ENCODE results near the gene WDR7.
A peak's percentile ranks its signal among the peaks of the same experiment; 100 is the strongest.

Gene WDR7

GRCh38 chr18:56901919-56902318 lies 250.8 kb downstream of the WDR7 start:
- Histone ChIP-seq H2BK120ac (ENCODE audit: low read depth, low read length) (no peak overlapping the region), H3K27ac (ENCODE audit: low read length, poor library complexity, severe bottlenecking) (peak overlapping the region; percentile 7), H3K9me3 (ENCODE audit: control insufficient read depth, low read length) (no peaks in the 10 kb centered on the region), H4K8ac (ENCODE audit: low read length) (no peak overlapping the region), H4K91ac (ENCODE audit: low read length) (no peak overlapping the region), H2BK15ac (ENCODE audit: low read depth, poor library complexity, severe bottlenecking) (no peak overlapping the region), H3K27me3 (ENCODE audit: control insufficient read depth in 1 of 2, insufficient read depth in 1 of 2, low read length in 2 of 2) (no peaks in the 10 kb centered on the region), H3K9ac (ENCODE audit: low read length) (no peak overlapping the region), H2BK5ac (ENCODE audit: low read depth, low read length, poor library complexity, severe bottlenecking) (no peak overlapping the region), H3K4me2 (ENCODE audit: low read length, poor library complexity, severe bottlenecking) (no peak overlapping the region), H2AFZ (ENCODE audit: low read depth, low read length) (no peak overlapping the region), H3K23ac (ENCODE audit: low read length in 2 of 2) (no peak overlapping the region), H3K4me1 (ENCODE audit: control insufficient read depth, insufficient read depth, low read depth, low read length) (peaks cover 6% of the 10 kb centered on the region), H2BK12ac (ENCODE audit: low read length in 2 of 2) (no peak overlapping the region), H3K4me3 (ENCODE audit: insufficient read depth in 1 of 2, low read depth in 1 of 2, low read length in 2 of 2) (no peak overlapping the region), H3K4ac (ENCODE audit: low read depth in 1 of 2, low read length in 2 of 2) (no peak overlapping the region), H3K18ac (ENCODE audit: low read depth in 1 of 2, low read length in 2 of 2) (no peak overlapping the region), H2AK5ac (ENCODE audit: low read length, severe bottlenecking) (peak overlapping the region; percentile 40), H3K79me1 (replicated peaks; ENCODE audit: low read length, poor library complexity, severe bottlenecking) (no peaks in the 10 kb centered on the region), H3K36me3 (ENCODE audit: control insufficient read depth in 1 of 2, insufficient read depth in 2 of 2, low read depth in 1 of 2, low read length in 2 of 2) (no peaks in the 10 kb centered on the region), H3K14ac (ENCODE audit: low read length in 2 of 2) (no peak overlapping the region)
- WGBS: 100% methylated on average over 2 of the region's 2 CpGs
- DNase-seq: no peak

DNA sequence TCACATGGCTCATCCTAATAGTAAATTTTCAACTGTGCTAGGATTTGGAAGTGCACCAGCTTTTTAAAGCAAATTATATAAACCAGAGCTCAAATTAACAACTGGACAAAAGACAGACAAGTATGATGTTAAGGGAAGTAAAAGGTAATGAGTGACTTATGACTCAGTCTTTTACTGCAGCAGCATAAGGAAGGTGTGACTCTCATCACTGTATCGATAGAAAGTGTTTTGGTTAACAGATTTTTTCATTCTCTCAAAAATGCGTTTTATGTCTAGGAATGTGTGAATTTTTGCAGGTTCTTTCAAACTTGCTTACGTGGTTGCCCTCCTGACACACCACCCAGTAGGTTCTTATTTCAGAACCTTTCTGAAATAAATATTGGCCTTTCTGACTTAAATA lies 251.5 kb downstream of the WDR7 start:
- WGBS: 94% methylated on average over 2 of the region's 3 CpGs

GRCh38 chr18:56903686-56904085 lies 252.5 kb downstream of the WDR7 start:
- H3K18ac ChIP-seq (ENCODE audit: low read depth in 1 of 2, low read length in 2 of 2): no peak overlapping the region
- peaks cover 6% of the 10 kb centered on the region for H3K4me1 ChIP-seq (ENCODE audit: control insufficient read depth, insufficient read depth, low read depth, low read length)
- no peak overlapping the region for H3K4ac ChIP-seq (ENCODE audit: low read depth in 1 of 2, low read length in 2 of 2)
- H2AK5ac ChIP-seq (ENCODE audit: low read length, severe bottlenecking): peak overlapping the region; percentile 59
- H4K91ac ChIP-seq (ENCODE audit: low read length): no peak overlapping the region
- no peaks in the 10 kb centered on the region for H3K27me3 ChIP-seq (ENCODE audit: control insufficient read depth in 1 of 2, insufficient read depth in 1 of 2, low read length in 2 of 2)
- WGBS: no CpG with 5 or more reads among the region's 2 CpGs
- H3K9me3 ChIP-seq (ENCODE audit: control insufficient read depth, low read length): no peaks in the 10 kb centered on the region
- no peak overlapping the region for H2BK120ac ChIP-seq (ENCODE audit: low read depth, low read length)
- no peak overlapping the region for H3K14ac ChIP-seq (ENCODE audit: low read length in 2 of 2)
- no peak overlapping the region for H2AFZ ChIP-seq (ENCODE audit: low read depth, low read length)
- DNase-seq: no peak
- no peak overlapping the region for H2BK5ac ChIP-seq (ENCODE audit: low read depth, low read length, poor library complexity, severe bottlenecking)
- H2BK15ac ChIP-seq (ENCODE audit: low read depth, poor library complexity, severe bottlenecking): no peak overlapping the region
- no peak overlapping the region for H3K4me3 ChIP-seq (ENCODE audit: insufficient read depth in 1 of 2, low read depth in 1 of 2, low read length in 2 of 2)
- H2BK12ac ChIP-seq (ENCODE audit: low read length in 2 of 2): no peak overlapping the region
- H3K9ac ChIP-seq (ENCODE audit: low read length): no peak overlapping the region
- H4K8ac ChIP-seq (ENCODE audit: low read length): no peak overlapping the region
- no peak overlapping the region for H3K4me2 ChIP-seq (ENCODE audit: low read length, poor library complexity, severe bottlenecking)
- H3K23ac ChIP-seq (ENCODE audit: low read length in 2 of 2): no peak overlapping the region
- H3K36me3 ChIP-seq (ENCODE audit: control insufficient read depth in 1 of 2, insufficient read depth in 2 of 2, low read depth in 1 of 2, low read length in 2 of 2): no peaks in the 10 kb centered on the region
- H3K79me1 ChIP-seq (replicated peaks; ENCODE audit: low read length, poor library complexity, severe bottlenecking): no peaks in the 10 kb centered on the region
- H3K27ac ChIP-seq (ENCODE audit: low read length, poor library complexity, severe bottlenecking): peak overlapping the region; percentile 68

More for the DNA sequence above, 251.5 kb downstream of the WDR7 start:
- Histone ChIP-seq H3K27ac (ENCODE audit: low read length, poor library complexity, severe bottlenecking) (peak overlapping the region; percentile 91), H2BK12ac (ENCODE audit: low read length in 2 of 2) (no peak overlapping the region), H3K4ac (ENCODE audit: low read depth in 1 of 2, low read length in 2 of 2) (no peak overlapping the region), H3K79me1 (replicated peaks; ENCODE audit: low read length, poor library complexity, severe bottlenecking) (no peaks in the 10 kb centered on the region), H4K8ac (ENCODE audit: low read length) (no peak overlapping the region), H2BK5ac (ENCODE audit: low read depth, low read length, poor library complexity, severe bottlenecking) (no peak overlapping the region), H3K23ac (ENCODE audit: low read length in 2 of 2) (no peak overlapping the region), H3K36me3 (ENCODE audit: control insufficient read depth in 1 of 2, insufficient read depth in 2 of 2, low read depth in 1 of 2, low read length in 2 of 2) (no peaks in the 10 kb centered on the region), H3K9ac (ENCODE audit: low read length) (no peak overlapping the region), H2AFZ (ENCODE audit: low read depth, low read length) (no peak overlapping the region), H3K14ac (ENCODE audit: low read length in 2 of 2) (no peak overlapping the region), H2AK5ac (ENCODE audit: low read length, severe bottlenecking) (no peak overlapping the region), H4K91ac (ENCODE audit: low read length) (no peak overlapping the region), H3K4me3 (ENCODE audit: insufficient read depth in 1 of 2, low read depth in 1 of 2, low read length in 2 of 2) (no peak overlapping the region), H2BK15ac (ENCODE audit: low read depth, poor library complexity, severe bottlenecking) (no peak overlapping the region), H3K9me3 (ENCODE audit: control insufficient read depth, low read length) (no peaks in the 10 kb centered on the region), H2BK120ac (ENCODE audit: low read depth, low read length) (no peak overlapping the region), H3K4me1 (ENCODE audit: control insufficient read depth, insufficient read depth, low read depth, low read length) (peaks cover 6% of the 10 kb centered on the region), H3K4me2 (ENCODE audit: low read length, poor library complexity, severe bottlenecking) (peak overlapping the region; percentile 42), H3K27me3 (ENCODE audit: control insufficient read depth in 1 of 2, insufficient read depth in 1 of 2, low read length in 2 of 2) (no peaks in the 10 kb centered on the region), H3K18ac (ENCODE audit: low read depth in 1 of 2, low read length in 2 of 2) (no peak overlapping the region)
- DNase-seq: no peak

DNA sequence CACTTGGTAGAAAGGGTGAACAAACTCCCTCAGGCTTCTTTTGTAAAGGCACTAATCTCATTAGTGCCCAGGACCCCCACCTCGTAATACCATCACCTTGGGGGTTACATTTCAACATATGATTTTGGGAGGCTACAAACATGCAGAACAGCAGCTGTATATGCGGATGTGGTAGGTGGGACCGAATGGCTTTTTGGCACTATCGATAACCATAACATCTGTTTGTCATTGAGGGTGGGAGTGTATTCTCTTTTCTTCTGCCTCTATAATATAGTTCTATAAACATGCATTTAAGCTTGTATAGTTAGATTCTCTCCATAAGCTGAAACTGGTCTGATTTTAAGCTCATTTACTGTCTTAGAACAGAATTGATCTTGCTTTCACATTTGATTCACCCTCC lies 256.6 kb downstream of the WDR7 start:
- H3K4ac ChIP-seq (ENCODE audit: low read depth in 1 of 2, low read length in 2 of 2): no peak overlapping the region
- H3K9ac ChIP-seq (ENCODE audit: low read length): no peak overlapping the region
- no peak for DNase-seq
- no peaks in the 10 kb centered on the region for H3K36me3 ChIP-seq (ENCODE audit: control insufficient read depth in 1 of 2, insufficient read depth in 2 of 2, low read depth in 1 of 2, low read length in 2 of 2)
- H3K14ac ChIP-seq (ENCODE audit: low read length in 2 of 2): no peak overlapping the region
- no peak overlapping the region for H3K27ac ChIP-seq (ENCODE audit: low read length, poor library complexity, severe bottlenecking)
- H2BK5ac ChIP-seq (ENCODE audit: low read depth, low read length, poor library complexity, severe bottlenecking): no peak overlapping the region
- no peak overlapping the region for H2AFZ ChIP-seq (ENCODE audit: low read depth, low read length)
- no peak overlapping the region for H3K18ac ChIP-seq (ENCODE audit: low read depth in 1 of 2, low read length in 2 of 2)
- no peaks in the 10 kb centered on the region for H3K9me3 ChIP-seq (ENCODE audit: control insufficient read depth, low read length)
- H3K23ac ChIP-seq (ENCODE audit: low read length in 2 of 2): no peak overlapping the region
- no peak overlapping the region for H4K91ac ChIP-seq (ENCODE audit: low read length)
- peak overlapping the region; percentile 24 for H2AK5ac ChIP-seq (ENCODE audit: low read length, severe bottlenecking)
- H3K4me2 ChIP-seq (ENCODE audit: low read length, poor library complexity, severe bottlenecking): no peak overlapping the region
- H2BK15ac ChIP-seq (ENCODE audit: low read depth, poor library complexity, severe bottlenecking): no peak overlapping the region
- H2BK12ac ChIP-seq (ENCODE audit: low read length in 2 of 2): no peak overlapping the region
- WGBS: 93% methylated on average over 2 of the region's 4 CpGs
- no peak overlapping the region for H2BK120ac ChIP-seq (ENCODE audit: low read depth, low read length)
- peaks cover 1% of the 10 kb centered on the region for H3K4me1 ChIP-seq (ENCODE audit: control insufficient read depth, insufficient read depth, low read depth, low read length)
- H4K8ac ChIP-seq (ENCODE audit: low read length): no peak overlapping the region
- H3K27me3 ChIP-seq (ENCODE audit: control insufficient read depth in 1 of 2, insufficient read depth in 1 of 2, low read length in 2 of 2): no peaks in the 10 kb centered on the region
- H3K4me3 ChIP-seq (ENCODE audit: insufficient read depth in 1 of 2, low read depth in 1 of 2, low read length in 2 of 2): no peak overlapping the region
- peaks cover 4% of the 10 kb centered on the region for H3K79me1 ChIP-seq (replicated peaks; ENCODE audit: low read length, poor library complexity, severe bottlenecking)

All from mesenchymal stem cell (in vitro differentiated cells and primary cell).